GM12872 (cell line): ENCODE measurements around the gene CXorf38.

Experiments
- CTCF ChIP-seq: IDR thresholded peaks from 3 replicates; pipeline ENCODE4 v1.5.1; 2011; ENCODE audit warnings: low read depth, mild to moderate bottlenecking, low read length, moderate library complexity; ENCODE audit not compliant: insufficient read depth

Gene CXorf38

GRCh38 chrX:40607381-40607780 is 40.0 kb downstream of the CXorf38 start:
- TF ChIP-seq CTCF = no peak

GRCh38 chrX:40603446-40603845 is 43.9 kb downstream of the CXorf38 start:
- no peak for TF ChIP-seq CTCF

DNA sequence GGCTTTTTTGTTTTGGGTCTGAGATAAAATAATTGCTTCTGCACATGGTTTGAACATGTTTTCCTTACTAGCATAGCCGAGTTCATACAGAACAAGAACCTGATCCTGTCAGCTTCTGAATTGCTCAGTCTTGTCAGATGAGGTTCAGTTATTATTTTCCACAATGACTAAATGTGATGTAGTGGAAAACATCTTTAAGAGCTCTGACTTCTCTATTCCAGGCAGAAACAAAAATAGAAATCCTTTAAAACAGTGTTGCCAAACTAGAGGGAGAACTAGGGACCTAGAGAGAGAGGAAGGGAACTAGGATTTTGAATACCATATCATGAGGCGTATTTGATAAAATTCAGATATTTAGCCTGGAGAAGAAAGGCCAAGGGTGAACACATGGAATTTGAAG is 64.5 kb downstream of the CXorf38 start:
- TF ChIP-seq CTCF = no peak

GRCh38 chrX:40581336-40581920 is 65.9 kb downstream of the CXorf38 start:
- no peak for TF ChIP-seq CTCF

DNA sequence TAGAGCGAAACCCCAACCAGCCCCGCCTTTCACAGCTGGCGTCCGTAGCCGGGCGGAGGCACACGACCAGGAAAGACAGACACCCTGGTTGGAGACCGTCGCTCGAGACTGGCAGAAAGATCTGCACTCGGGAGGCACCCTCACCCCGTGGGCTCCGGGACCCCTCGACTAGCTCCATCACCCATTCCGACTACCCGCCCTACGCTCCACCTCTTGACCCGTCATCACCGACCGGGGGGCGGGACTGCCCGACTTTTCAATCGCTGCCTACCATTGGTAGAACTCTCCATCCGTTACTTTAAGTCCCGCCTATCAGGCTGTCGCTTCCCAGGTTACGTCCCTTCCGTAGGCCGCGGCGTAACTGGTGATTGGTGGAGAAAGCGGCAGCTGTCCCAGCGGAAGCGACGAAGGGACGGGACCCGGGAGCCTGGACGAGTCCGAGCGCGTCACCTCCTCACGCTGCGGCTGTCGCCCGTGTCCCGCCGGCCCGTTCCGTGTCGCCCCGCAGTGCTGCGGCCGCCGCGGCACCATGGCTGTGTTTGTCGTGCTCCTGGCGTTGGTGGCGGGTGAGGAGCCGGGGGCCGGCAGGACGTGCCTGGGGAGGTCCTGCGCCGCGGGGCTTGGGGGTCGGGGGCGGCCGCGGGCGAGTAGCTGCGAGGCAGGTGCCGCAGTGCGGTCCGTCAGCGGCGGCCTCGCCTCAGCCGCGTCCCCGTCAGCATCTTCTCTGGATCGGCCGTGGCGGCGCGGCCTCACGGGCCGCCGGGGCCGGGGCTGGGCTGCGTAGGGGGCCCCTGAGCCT is 66.6 kb downstream of the CXorf38 start, which contains the start of gene ATP6AP2:
Gene ATP6AP2 (plus strand): TSS at position 434 of the 799 bp plus-strand sequence. CDS start 96 bp downstream, at position 530.
- TF ChIP-seq CTCF = no peak

DNA sequence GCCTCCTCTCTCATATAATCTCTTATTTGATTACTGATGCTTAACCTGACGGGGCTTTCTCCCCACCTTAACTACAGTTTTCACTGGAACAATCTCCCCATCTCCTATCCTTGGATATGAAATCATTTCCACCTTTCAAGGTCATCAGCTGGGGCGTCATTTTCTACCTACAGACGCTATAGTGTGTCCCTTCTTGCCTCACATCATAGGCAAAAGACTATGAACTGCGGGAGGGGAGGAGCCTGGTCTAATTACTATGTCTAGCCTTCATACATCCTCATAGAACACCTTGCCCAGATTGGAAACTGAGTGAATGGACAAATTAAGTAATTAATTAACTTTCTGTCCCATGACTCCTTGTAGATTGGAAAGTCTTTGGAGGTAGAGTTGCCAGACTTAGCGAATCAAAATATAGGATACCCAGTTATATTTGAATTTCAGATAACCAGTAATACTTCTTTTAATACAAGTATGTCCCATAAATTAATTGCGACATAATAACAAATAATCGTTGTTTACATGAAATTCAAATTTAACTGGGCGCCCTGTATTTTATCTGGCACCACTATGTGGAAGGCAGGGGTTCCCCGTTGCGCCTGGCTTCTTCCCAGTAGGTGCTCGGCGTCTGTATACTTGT is 67.3 kb downstream of the CXorf38 start:
- no peak for TF ChIP-seq CTCF

DNA sequence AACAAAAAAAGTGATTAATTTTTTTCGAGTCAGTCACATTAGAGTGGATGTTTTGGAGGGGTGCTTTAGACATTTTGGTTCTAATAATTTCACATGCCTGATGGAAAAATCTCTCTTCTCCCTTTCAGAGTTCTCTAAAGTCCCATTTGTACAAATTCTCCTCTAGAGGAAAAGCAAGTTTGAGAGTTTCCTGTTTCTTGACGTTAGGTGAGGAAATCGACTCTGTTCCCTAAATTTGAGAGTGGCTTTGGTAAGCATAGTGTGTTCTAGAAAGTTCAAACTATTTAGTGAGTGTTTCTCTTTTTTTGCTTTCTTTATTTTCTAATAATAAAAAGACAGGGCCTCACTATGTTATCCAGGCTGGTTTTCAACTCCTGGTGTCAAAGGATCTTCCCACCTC is 68.2 kb downstream of the CXorf38 start:
- TF ChIP-seq CTCF = no peak
